HG03139 (cell line): ENCODE results near the gene CPO.

Experiments used
- ATAC-seq: cut with Tn5 transposase; IDR thresholded peaks from one replicate; pipeline ENCODE4 v1.9.1; 2021; ENCODE audit not compliant: unreplicated experiment

Gene CPO

DNA sequence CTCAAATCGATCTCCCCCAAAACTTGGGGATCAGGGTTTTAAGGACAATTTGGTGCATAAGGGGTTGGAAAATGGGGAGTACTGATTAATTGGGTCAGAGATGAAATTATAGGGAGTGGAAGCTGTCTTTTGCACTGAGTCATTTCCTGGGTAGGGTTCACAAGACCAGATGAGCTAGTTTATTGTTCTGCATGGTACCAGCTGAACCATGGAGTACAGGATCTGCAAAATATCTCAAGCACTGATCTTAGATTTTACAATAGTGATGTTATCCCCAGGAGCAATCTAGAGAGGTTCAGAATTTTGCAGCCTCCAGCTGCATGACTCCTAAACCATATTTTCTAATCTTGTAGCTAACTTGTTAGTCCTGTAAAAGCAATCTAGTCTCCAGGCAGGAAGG is 73.1 kb downstream of the CPO start:
- ATAC-seq: no peak

DNA sequence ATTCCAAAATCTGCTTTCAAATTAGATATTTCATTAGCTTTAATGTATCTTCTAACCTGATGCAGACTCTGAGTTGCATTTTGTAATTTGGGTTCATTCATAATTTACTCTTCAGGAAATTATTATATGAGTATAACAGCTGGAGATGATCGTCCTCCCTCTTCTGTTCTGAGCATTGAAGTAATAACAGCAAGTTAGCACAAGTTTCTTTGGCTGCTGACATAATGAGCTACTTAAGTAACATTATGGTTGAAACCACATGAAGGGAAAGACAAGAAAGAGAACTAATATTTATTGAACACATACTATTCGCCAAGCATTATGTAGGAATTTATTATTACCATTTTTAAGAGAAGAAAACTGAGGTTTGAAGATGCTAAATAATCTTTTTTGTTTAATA is 75.1 kb downstream of the CPO start:
- no peak for ATAC-seq

GRCh38 chr2:207015901-207016300 is 76.6 kb downstream of the CPO start:
- ATAC-seq: no peak
